ENCODE results near the gene CCDC30.

- TF ChIP-seq CTCF (IDR thresholded peaks at IDR 0.05) (no peak), EZH2phosphoT487 (IDR thresholded peaks at IDR 0.05) (no peak), EZH2 (IDR thresholded peaks at IDR 0.05) (no peak)
Observed at GRCh38 chr1:42613803-42614131, 150.7 kb downstream of the CCDC30 start.

All from neural progenitor cell (in vitro differentiated cells).